LNCAP (cell line): ENCODE results near the gene C1QL4.

Experiments
- TF ChIP-seq, protein P1 (sequence below): fragments of 450-650 bp; IDR thresholded peaks from 2 replicates; pipeline ENCODE4 v1.5.1; 2017; ENCODE audit warnings: mild to moderate bottlenecking

The C1QL4 gene

DNA sequence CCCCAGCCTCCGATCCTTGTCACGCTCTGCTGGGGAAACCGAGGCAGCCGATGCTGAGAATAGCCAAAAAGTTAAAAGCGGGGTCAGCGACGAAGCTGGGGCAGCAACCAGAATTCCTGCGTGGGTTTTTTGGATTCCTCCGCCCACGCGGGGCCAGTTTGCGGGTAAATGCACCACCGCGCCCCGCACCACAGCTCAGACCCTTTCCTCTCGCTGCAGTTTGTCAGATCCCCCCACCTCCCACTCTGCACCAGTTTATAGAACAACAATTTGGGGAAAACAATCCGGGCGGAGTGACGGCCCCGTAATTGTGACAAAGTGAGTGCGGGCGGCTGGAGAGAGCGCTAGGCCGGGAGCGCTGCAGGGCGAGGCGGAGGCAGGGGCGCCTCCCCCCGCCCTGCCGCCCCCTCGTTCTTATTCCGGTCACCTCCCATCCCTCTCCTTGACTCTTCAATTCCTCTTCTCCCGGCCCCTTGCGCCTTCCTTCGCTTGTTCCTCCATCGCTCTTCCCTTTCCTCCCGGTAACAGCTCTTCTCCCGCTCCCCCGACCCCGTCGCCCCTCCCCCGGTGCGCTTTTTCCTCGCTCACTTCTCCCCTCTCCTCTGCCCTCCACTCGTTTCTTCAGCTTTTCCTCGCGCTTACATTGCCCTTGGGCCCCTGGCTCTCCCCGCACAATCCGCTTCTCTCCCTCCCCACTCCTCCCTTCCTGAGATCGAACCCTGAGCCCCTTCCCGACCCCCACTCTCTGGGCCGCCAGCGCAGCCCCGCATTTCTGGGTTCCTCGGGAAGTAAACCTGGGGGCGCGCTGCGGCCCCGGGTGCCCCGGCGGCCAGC lies 9.1 kb upstream of the C1QL4 start:
- TF ChIP-seq, protein P1, sequence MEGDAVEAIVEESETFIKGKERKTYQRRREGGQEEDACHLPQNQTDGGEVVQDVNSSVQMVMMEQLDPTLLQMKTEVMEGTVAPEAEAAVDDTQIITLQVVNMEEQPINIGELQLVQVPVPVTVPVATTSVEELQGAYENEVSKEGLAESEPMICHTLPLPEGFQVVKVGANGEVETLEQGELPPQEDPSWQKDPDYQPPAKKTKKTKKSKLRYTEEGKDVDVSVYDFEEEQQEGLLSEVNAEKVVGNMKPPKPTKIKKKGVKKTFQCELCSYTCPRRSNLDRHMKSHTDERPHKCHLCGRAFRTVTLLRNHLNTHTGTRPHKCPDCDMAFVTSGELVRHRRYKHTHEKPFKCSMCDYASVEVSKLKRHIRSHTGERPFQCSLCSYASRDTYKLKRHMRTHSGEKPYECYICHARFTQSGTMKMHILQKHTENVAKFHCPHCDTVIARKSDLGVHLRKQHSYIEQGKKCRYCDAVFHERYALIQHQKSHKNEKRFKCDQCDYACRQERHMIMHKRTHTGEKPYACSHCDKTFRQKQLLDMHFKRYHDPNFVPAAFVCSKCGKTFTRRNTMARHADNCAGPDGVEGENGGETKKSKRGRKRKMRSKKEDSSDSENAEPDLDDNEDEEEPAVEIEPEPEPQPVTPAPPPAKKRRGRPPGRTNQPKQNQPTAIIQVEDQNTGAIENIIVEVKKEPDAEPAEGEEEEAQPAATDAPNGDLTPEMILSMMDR = no peak

DNA sequence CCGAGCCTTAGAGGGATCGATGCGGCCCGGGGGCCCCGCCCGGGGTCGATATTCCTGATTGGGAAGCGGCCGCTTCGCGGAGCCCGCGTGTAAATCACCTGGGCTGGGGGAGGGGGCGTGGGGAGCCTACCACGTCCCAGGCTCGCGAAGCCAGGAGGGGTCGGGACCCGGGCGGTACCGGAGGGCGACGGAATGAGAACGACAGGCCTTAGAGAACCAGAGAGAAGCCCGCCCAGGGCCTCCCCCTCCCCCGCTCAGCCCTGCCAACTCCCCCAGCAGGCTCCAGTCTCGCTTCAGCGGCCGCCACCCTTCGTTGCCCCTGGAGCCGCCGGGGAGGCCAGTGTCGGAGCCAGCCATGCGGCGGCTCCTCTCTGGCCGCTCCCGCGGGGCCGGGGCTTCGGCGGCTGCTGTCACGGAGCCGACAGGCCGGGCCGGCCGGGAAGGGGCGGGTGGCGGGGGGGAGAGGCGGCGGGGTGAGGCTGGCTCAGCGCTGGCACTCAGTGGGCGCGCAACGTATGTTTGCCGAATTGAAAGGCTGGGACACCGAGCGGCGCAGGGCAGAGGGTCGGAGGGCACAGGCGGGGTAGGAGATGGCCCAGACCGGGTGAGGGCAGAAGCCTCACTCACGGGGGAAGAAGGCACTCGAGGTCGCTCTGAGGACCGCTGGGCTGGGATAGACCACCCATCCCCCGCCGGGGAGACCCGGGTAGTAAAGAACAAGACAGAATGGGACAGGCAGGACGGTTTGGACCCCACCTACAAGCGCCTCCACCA lies 8.2 kb upstream of the C1QL4 start:
- TF ChIP-seq, protein P1 = no peak

DNA sequence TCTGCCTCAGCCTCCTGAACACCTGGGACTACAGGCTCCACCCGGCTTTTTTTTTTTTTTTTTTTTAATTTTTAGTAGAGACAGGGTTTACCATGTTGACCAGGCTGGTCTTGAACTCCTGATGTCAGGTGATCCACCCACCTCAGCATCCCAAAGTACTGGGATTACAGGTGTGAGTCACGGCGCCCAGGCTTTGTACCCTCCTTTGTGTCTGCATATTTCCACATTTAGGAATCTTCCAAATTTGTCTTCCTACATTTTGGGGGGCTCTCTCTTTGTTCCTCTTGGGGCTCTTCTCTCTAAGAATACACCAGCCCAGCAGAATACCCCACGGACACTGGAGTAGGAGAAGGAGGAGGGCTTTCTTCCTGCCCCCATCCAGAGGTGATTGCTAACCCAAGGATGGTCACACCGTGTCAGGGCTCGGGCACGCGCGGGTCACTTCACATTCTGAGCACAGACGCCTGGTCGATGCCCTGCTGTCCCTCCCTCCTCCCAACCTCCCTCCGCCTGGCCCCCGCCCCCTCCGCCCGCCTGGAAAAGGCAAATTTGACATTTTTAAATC lies 7.6 kb upstream of the C1QL4 start:
- TF ChIP-seq, protein P1 = no peak

DNA sequence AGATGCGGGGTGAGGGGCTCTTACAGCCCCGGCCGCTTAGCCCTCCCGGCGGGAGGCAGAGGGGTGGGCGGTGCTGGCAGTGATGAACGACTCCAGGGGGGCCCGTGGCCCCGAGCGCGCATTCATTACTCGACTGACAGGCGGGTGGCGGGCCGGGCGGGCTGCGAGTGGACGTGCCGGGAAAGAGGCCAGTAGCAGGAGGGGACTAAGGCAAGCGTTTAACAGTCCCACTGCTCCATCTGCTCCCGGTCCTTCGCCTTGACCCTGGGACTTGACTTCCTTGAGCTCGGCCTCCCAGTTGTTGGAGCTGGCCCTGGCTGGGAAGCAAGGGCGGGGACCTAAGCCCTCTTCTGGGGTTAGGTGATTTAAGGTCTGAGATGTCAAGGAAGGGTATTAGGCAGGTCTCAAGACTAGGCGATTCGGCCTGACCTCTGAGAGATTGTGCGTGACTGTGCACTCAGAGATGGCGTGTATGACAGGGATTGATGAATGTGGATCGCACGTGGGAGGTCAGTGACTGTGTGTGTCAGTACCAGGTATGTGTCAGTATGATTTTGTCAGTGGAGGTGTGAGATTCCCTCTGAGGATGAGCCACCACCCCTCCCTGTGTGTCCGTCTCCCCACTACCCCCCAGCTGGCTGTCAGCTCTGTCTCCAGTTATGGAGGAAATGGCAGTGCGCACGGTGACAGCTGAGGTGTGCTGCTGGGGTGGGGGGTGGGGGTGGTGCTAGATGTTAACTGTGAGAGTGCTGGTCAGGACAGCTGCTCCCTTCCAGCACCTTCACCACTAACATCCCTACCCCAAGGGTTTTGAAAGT lies 6.1 kb upstream of the C1QL4 start:
- TF ChIP-seq, protein P1 = no peak

DNA sequence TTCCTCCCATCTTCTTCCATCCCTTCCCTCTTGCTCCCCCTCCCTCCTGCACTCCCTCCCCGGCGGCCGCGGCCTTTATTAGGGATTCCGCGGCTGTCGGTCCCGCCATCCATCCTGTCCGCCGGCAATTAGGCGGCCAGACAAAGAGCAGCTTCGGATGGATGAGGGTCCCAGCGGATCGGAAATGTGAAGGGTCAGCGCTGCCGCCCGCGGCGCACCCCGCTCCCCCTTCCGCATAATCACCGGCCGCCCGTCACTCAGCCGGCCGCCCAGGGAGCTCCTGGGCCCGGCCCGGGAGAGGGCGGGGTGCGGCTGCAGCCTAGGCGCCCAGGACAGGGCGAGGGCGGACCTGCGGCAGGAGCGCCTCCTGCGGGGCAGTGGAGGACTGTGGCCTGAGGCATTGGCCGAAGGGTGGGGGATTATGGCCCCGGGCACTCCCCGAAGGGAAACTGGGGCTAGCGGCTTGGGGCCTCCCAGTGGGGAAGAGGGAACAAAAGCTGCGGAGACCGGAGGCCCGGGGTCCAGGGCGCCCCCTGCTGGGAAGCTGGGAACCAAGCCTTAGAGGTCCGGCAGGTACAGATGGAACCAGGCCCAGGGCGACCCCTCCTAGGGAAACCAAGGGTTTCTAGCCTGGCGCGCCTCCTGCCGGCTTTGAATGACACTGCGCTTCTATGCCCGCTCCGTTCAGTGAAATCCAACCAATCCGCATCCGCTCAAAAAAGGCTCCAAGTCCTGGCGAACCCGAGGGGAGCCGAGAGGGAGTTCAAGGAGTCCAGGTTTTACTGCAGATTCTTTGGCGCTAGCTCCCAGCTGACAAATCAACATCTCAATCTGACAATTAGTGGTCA lies 5.3 kb upstream of the C1QL4 start:
- TF ChIP-seq, protein P1 = peak; percentile 71

DNA sequence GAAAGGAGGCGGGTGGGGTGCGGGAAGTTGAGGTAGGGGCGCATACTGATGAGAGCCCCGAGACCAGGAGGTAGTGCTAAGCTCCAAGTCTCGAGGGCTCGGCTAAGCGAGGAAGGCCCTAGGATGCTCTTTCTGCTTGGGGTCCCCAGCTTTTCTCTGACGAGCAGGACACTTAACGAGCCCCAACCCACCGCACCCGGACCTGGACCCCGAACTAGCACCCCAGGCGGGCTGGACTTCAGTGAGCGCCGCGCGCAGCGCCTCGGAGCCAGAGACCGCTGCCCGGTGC lies 4.7 kb upstream of the C1QL4 start:
- TF ChIP-seq, protein P1 = no peak
